ENCODE results near the gene NHLRC3.

DNA sequence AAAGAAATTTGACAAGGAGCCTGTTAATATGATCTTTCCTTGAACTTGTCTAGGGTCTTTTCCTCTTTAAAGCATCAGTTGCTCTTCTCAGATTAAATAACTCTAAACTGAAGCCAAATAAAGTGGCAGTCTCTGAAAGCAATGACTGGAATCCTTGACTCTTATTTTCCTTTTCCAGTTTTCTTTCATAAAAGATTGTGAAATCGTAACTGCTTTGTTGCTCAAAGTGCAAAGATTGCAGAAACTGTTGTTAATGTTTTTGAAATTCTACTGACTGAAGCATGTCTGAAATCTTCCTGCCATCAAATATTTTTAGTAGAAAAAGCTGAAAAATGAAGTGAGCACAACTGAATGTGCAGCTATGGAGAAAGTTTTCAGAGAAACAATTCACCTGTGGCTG is 1.9 kb downstream of the NHLRC3 start:
- TF ChIP-seq, protein P1, sequence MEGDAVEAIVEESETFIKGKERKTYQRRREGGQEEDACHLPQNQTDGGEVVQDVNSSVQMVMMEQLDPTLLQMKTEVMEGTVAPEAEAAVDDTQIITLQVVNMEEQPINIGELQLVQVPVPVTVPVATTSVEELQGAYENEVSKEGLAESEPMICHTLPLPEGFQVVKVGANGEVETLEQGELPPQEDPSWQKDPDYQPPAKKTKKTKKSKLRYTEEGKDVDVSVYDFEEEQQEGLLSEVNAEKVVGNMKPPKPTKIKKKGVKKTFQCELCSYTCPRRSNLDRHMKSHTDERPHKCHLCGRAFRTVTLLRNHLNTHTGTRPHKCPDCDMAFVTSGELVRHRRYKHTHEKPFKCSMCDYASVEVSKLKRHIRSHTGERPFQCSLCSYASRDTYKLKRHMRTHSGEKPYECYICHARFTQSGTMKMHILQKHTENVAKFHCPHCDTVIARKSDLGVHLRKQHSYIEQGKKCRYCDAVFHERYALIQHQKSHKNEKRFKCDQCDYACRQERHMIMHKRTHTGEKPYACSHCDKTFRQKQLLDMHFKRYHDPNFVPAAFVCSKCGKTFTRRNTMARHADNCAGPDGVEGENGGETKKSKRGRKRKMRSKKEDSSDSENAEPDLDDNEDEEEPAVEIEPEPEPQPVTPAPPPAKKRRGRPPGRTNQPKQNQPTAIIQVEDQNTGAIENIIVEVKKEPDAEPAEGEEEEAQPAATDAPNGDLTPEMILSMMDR (IDR thresholded peaks at IDR 0.05): no peak
- no peak for TF ChIP-seq EP300 (IDR thresholded peaks at IDR 0.05)
- TF ChIP-seq POLR2A (IDR thresholded peaks at IDR 0.05; ENCODE audit: low read depth): no peak
- TF ChIP-seq POLR2AphosphoS5 (IDR thresholded peaks at IDR 0.05): no peak

All from esophagus muscularis mucosa (tissue), 4 donors.